H1 (cell line): ENCODE data around the gene RBM19.

Experiments
- ASH2L ChIP-seq: fragments of 200-600, 300-600 bp; sonication (generic); IDR thresholded peaks from one replicate; pipeline ENCODE4 v1.7.1; 2017; ENCODE audit warnings: low read length
- CHD2 ChIP-seq: IDR thresholded peaks from 2 replicates; pipeline ENCODE4 v1.6.1; 2012; ENCODE audit warnings: low read length, improper control_type of control experiment
- CREB1 ChIP-seq: IDR thresholded peaks from 2 replicates; pipeline ENCODE4 v1.6.1; 2012; ENCODE audit warnings: inconsistent platforms
- CTCF ChIP-seq, 3 experiments: IDR thresholded peaks; 1 replicate in 2 of 3; 2 replicates in 1 of 3; pipeline versions ENCODE4 v1.5.1 to v1.6.1; 2011; ENCODE audit warnings: low read length in 3 of 3, mild to moderate bottlenecking in 3 of 3, inconsistent platforms in 2 of 3, low read depth in 1 of 3, moderate library complexity in 1 of 3; ENCODE audit not compliant: insufficient read depth in 1 of 3; ENCODE audit errors: control extremely low read depth in 1 of 3
- EP300 ChIP-seq, 2 experiments: IDR thresholded peaks; 1 replicate in 1 of 2; 2 replicates in 1 of 2; pipeline ENCODE4 v1.6.1; 2011 to 2012; ENCODE audit warnings: low read depth in 2 of 2, low read length in 2 of 2, mild to moderate bottlenecking in 2 of 2, borderline replicate concordance in 1 of 2, inconsistent platforms in 1 of 2, moderate library complexity in 1 of 2
- NRF1 ChIP-seq: IDR thresholded peaks from 2 replicates; pipeline ENCODE4 v1.6.1; 2011; ENCODE audit warnings: mild to moderate bottlenecking, low read depth, low read length, improper control_type of control experiment
- POLR2A ChIP-seq, 2 experiments: IDR thresholded peaks; 1 replicate in 1 of 2; 2 replicates in 1 of 2; pipeline ENCODE4 v1.6.1; 2011; ENCODE audit warnings: low read depth in 2 of 2, low read length in 2 of 2, mild to moderate bottlenecking in 2 of 2; ENCODE audit errors: control extremely low read depth in 1 of 2
- POLR2AphosphoS5 ChIP-seq: IDR thresholded peaks from 2 replicates; pipeline ENCODE4 v1.6.1; 2011; ENCODE audit warnings: low read depth, low read length
- POU5F1 ChIP-seq: IDR thresholded peaks from 2 replicates; pipeline ENCODE4 v1.6.1; 2011; ENCODE audit warnings: low read depth, mild to moderate bottlenecking, low read length, moderate library complexity
- RNF2 ChIP-seq: fragments of 200-900, 300-1000 bp; sonication (generic); IDR thresholded peaks from 2 replicates; pipeline ENCODE4 v1.7.1; 2016; ENCODE audit warnings: borderline replicate concordance, low read depth, mild to moderate bottlenecking, antibody characterized with exemption, low read length; ENCODE audit not compliant: poor library complexity, severe bottlenecking; ENCODE audit errors: missing control alignments
- TAF1 ChIP-seq: IDR thresholded peaks from 2 replicates; pipeline ENCODE4 v1.6.1; 2011; ENCODE audit warnings: mild to moderate bottlenecking, low read depth, low read length
- TBP ChIP-seq: IDR thresholded peaks from 2 replicates; pipeline ENCODE4 v1.6.1; 2011; ENCODE audit warnings: low read depth, low read length, improper control_type of control experiment
- ZNF274 ChIP-seq: IDR thresholded peaks from 2 replicates; pipeline ENCODE4 v1.7.0; 2012; ENCODE audit warnings: low read length, borderline replicate concordance; ENCODE audit errors: extremely low read depth

GRCh38 chr12:113957627-113958026 is 8.5 kb downstream of the RBM19 start:
- TF ChIP-seq POLR2AphosphoS5 (no peak), POLR2A (IDR thresholded peaks at IDR 0.05; ENCODE audit: control extremely low read depth in 1 of 2, low read depth in 2 of 2, low read length in 2 of 2) (no peak), NRF1 (no peak), CREB1 (no peak), CHD2 (no peak), CTCF (IDR thresholded peaks at IDR 0.05; ENCODE audit: control extremely low read depth in 1 of 3, insufficient read depth in 1 of 3, low read depth in 1 of 3, low read length in 3 of 3) (no peak), TAF1 (no peak), ASH2L (no peak), TBP (no peak), EP300 (IDR thresholded peaks at IDR 0.05; ENCODE audit: borderline replicate concordance in 1 of 2, low read depth in 2 of 2, low read length in 2 of 2) (no peak), RNF2 (no peak), POU5F1 (no peak), ZNF274 (no peak)
